ENCODE results near the gene MTARC1.

DNA sequence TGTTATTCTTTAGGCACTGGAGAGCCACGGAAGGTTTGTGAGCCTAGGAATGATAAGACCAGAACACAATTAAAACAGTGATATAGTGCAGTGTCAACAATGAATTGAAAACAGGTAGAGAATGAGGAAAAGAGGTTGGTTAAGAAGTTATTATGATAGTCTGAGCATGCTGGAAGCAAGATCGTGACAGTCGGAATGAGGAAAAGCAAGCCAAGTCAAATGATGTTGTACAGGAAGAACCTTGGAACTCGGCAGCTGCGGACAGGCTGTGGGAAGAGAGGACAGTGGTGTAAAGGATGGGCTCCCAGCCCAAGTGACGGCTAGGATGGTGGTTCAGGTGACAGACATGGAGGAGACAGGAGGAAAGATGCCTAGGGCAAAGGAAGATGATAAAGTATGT is 25.6 kb downstream of the MTARC1 start:
- TF ChIP-seq JUND (IDR thresholded peaks at IDR 0.05; ENCODE audit: low read depth, low read length) (no peak), CREM (IDR thresholded peaks at IDR 0.05; ENCODE audit: low read depth) (no peak), SP1 (IDR thresholded peaks at IDR 0.05; ENCODE audit: low read depth, low read length) (no peak), POLR2A (IDR thresholded peaks at IDR 0.05; ENCODE audit: low read depth, low read length) (no peak), SPI1 (IDR thresholded peaks at IDR 0.05; ENCODE audit: borderline replicate concordance, insufficient read depth, low read depth, low read length) (no peak), TBL1XR1 (IDR thresholded peaks at IDR 0.05; ENCODE audit: low read depth, low read length) (no peak), SRF (IDR thresholded peaks at IDR 0.05; ENCODE audit: low read depth in 2 of 2, low read length in 2 of 2) (no peak), TCF7 (IDR thresholded peaks at IDR 0.05; ENCODE audit: borderline replicate concordance) (no peak), IKZF1 (conservative IDR thresholded peaks at IDR 0.05) (no peak), ZNF24 (IDR thresholded peaks at IDR 0.05) (no peak), TARDBP (IDR thresholded peaks at IDR 0.05; ENCODE audit: borderline replicate concordance) (no peak), POLR2AphosphoS5 (IDR thresholded peaks at IDR 0.05; ENCODE audit: low read length) (no peak)
- TF ChIP-seq, protein P1, sequence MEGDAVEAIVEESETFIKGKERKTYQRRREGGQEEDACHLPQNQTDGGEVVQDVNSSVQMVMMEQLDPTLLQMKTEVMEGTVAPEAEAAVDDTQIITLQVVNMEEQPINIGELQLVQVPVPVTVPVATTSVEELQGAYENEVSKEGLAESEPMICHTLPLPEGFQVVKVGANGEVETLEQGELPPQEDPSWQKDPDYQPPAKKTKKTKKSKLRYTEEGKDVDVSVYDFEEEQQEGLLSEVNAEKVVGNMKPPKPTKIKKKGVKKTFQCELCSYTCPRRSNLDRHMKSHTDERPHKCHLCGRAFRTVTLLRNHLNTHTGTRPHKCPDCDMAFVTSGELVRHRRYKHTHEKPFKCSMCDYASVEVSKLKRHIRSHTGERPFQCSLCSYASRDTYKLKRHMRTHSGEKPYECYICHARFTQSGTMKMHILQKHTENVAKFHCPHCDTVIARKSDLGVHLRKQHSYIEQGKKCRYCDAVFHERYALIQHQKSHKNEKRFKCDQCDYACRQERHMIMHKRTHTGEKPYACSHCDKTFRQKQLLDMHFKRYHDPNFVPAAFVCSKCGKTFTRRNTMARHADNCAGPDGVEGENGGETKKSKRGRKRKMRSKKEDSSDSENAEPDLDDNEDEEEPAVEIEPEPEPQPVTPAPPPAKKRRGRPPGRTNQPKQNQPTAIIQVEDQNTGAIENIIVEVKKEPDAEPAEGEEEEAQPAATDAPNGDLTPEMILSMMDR (IDR thresholded peaks at IDR 0.05 in 2 of 3, conservative IDR thresholded peaks at IDR 0.05 in 1 of 3; ENCODE audit: control insufficient read depth in 2 of 3, extremely low read depth in 1 of 3, insufficient read depth in 1 of 3, low read depth in 3 of 3, low read length in 3 of 3): no peak

Data from GM12878 (cell line).